ENCODE results near the gene VIT.

Gene VIT

GRCh38 chr2:36770542-36771287, 74.2 kb downstream of the VIT start:
- DNase-seq (ENCODE audit: low read depth), result peak; percentile 40

GRCh38 chr2:36771671-36772070, 75.2 kb downstream of the VIT start:
- DNase-seq (ENCODE audit: low read depth), result no peak

- DNase-seq (ENCODE audit: low read depth), result no peak
These were observed 77.4 kb downstream of the VIT start for GRCh38 chr2:36773947-36774346.

GRCh38 chr2:36775261-36775660, 78.8 kb downstream of the VIT start:
- DNase-seq (ENCODE audit: low read depth), result no peak

GRCh38 chr2:36775806-36776205, 79.3 kb downstream of the VIT start:
- no peak for DNase-seq (ENCODE audit: low read depth)

- no peak for DNase-seq (ENCODE audit: low read depth)
These were observed 80.8 kb downstream of the VIT start for GRCh38 chr2:36777272-36777671.

- DNase-seq (ENCODE audit: low read depth), result no peak
These were observed 81.3 kb downstream of the VIT start for GRCh38 chr2:36777788-36778187.

- DNase-seq (ENCODE audit: low read depth), result no peak
These were observed 83.0 kb downstream of the VIT start for GRCh38 chr2:36779462-36779861.

GRCh38 chr2:36780231-36780839, 83.8 kb downstream of the VIT start:
- DNase-seq (ENCODE audit: low read depth), result no peak

GRCh38 chr2:36781907-36782720, 85.6 kb downstream of the VIT start:
- no peak for DNase-seq (ENCODE audit: low read depth)

- DNase-seq (ENCODE audit: low read depth), result no peak
These were observed 86.7 kb downstream of the VIT start for GRCh38 chr2:36783246-36783645.

GRCh38 chr2:36785179-36785795, 88.8 kb downstream of the VIT start:
- DNase-seq (ENCODE audit: low read depth), result peak; percentile 61

GRCh38 chr2:36789181-36789804, 92.8 kb downstream of the VIT start:
- no peak for DNase-seq (ENCODE audit: low read depth)

GRCh38 chr2:36792951-36793350, 96.4 kb downstream of the VIT start:
- no peak for DNase-seq (ENCODE audit: low read depth)

GRCh38 chr2:36797324-36798070, 101.0 kb downstream of the VIT start:
- DNase-seq (ENCODE audit: low read depth), result no peak

GRCh38 chr2:36798724-36799123, 102.2 kb downstream of the VIT start:
- DNase-seq (ENCODE audit: low read depth), result no peak

GRCh38 chr2:36800381-36800780, 103.9 kb downstream of the VIT start:
- DNase-seq (ENCODE audit: low read depth), result peak; percentile 52

- no peak for DNase-seq (ENCODE audit: low read depth)
These were observed 104.6 kb downstream of the VIT start for GRCh38 chr2:36801088-36801487.

- no peak for DNase-seq (ENCODE audit: low read depth)
These were observed 106.4 kb downstream of the VIT start for GRCh38 chr2:36802952-36803351.

GRCh38 chr2:36805635-36806224, 109.2 kb downstream of the VIT start:
- no peak for DNase-seq (ENCODE audit: low read depth)

Measured in activated T-cell treated with anti-CD3 and anti-CD28 coated beads for 48 hours (primary cell).